Gastrocnemius medialis (tissue), 4 donors: Measurements from ENCODE around the gene HES7. TPM values are rescaled to one million over a fixed set of nuclear protein-coding genes. Genes with fewer than 3 reads are reported as not detected.

Source experiments
- ATAC-seq, 2 donors: fragments of 150-250 bp; one replicate each; pipeline ENCODE4 v1.9.1; 2016
- DNase-seq, 2 donors: peaks; one replicate each; pipeline ENCODE4 v3.0.0-alpha.2; 2019
- H3K27ac ChIP-seq, 4 donors: fragments of 200-600 bp; sonication (generic); 1 replicate in 1 of 4; 2 replicates in 3 of 4; pipeline ENCODE4 v1.5.1; 2016 to 2018; ENCODE audit warnings: mild to moderate bottlenecking in 2 of 4, moderate library complexity in 1 of 4
- H3K27me3 ChIP-seq, 3 donors: fragments of 200-600 bp; sonication (generic) in 2 of 3; 1 replicate in 1 of 3; 2 replicates in 2 of 3; pipeline versions ENCODE4 v1.5.1 to v1.6.0; 2016 to 2019; ENCODE audit warnings: mild to moderate bottlenecking in 1 of 3, moderate library complexity in 1 of 3
- H3K36me3 ChIP-seq, 2 donors: fragments of 200-600 bp; sonication (generic) in 1 of 2; one replicate each; pipeline ENCODE4 v1.5.1; 2017 to 2018
- H3K4me1 ChIP-seq, 2 donors: fragments of 200-600 bp; sonication (generic) in 1 of 2; one replicate each; pipeline ENCODE4 v1.5.1; 2016 to 2017; ENCODE audit warnings: mild to moderate bottlenecking in 2 of 2
- H3K4me3 ChIP-seq, 4 donors: fragments of 200-600 bp; sonication (generic) in 3 of 4; 1 replicate in 1 of 4; 2 replicates in 3 of 4; pipeline ENCODE4 v1.5.1; 2016 to 2019; ENCODE audit warnings: mild to moderate bottlenecking in 2 of 4
- H3K9me3 ChIP-seq, 3 donors: fragments of 200-600 bp; sonication (generic) in 2 of 3; 1 replicate in 1 of 3; 2 replicates in 2 of 3; pipeline ENCODE4 v1.5.1; 2016 to 2019
- POLR2A ChIP-seq, 2 donors: fragments of 450-650 bp; IDR thresholded peaks; one replicate each; pipeline ENCODE4 v1.6.1; 2017; ENCODE audit warnings: antibody characterized with exemption in 2 of 2, mild to moderate bottlenecking in 2 of 2, moderate library complexity in 2 of 2
- in situ Hi-C, 4 donors: fragments of 200-750 bp; cut with MboI; loops; one replicate each; pipeline versions ENCODE4 v1.15.0 to v1.8.0; 2017; ENCODE audit warnings: low sequenced_read_pairs in 4 of 4
- intact Hi-C: fragments of 100-400 bp; cut with DNase I; formaldehyde crosslinking; loops from one replicate; pipeline ENCODE4 v1.15.1; 2023; ENCODE audit warnings: low total_unique reads
- total RNA-seq, 4 donors: library from RNA; depleted of rRNA; stranded (reverse); fragments of >200 nt; gene quantifications; one replicate each; pipeline versions ENCODE4 v1.1.0 to v1.2.3, GENCODE V29; 2016
- TF ChIP-seq, protein P1 (sequence below), 5 experiments: fragments of 450-650 bp in 3 of 5; fragments of 200-600 bp in 2 of 5; sonication (generic) in 2 of 5; IDR thresholded peaks in 4 of 5; conservative IDR thresholded peaks in 1 of 5; 1 replicate in 4 of 5; 2 replicates in 1 of 5; pipeline ENCODE4 v1.5.1; 2016 to 2019; ENCODE audit warnings: antibody characterized with exemption in 5 of 5, mild to moderate bottlenecking in 3 of 5, moderate library complexity in 3 of 5

HES7 gene
- total RNA-seq, 4 donors from 2014 or later, result not detected

GRCh38 chr17:8147141-8147804 is 23.4 kb upstream of the HES7 start:
- intact Hi-C loops, result no loop called here
- in situ Hi-C loops, result no loop called here

DNA sequence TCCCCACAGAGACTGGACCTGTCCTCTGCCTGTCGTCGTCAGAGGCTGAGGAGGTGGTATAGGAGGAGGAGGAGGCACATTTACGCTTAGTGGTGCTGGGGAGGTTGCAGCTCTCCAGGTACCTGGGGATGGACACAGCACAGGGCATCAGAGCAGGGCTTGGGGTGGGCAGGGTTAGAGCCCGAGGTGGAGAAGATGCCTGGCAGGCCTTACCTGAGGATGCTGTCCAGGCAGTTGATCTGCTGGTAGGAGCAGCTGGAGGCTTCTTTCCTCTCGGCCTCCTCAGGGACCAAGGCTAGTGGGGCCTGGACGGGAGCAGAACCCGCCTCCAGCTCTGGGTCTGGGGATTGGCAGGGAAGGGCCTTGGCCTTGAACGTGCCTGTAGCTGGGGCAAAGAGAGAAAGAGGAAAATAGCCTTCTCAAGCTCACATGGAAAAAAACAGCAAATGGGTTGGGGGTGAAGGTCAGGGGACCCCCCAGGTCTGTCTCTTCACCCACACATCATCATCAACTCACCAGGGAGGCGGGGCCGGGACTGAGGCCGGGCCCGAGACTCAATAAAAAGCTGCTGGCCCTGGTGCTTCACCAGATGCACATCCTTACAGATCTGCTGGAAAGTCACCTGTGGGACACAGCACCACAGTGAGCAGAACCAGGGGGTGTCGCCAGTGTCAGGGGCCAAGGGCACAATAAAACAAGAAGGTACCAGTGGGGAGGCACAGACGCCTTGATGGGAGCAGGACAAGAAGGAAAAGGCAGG is 22.7 kb upstream of the HES7 start:
- ATAC-seq (no peak), DNase-seq (no peak)
- Histone ChIP-seq H3K27ac (peak overlapping the region; percentile 98 to 100 (median 100)), H3K9me3 (no peaks in the 10 kb centered on the region), H3K27me3 (no peaks in the 10 kb centered on the region), H3K36me3 (peaks cover 25 to 93% of the 10 kb centered on the region in 2 donors), H3K4me3 (no peak overlapping the region), H3K4me1 (peaks cover 49 to 64% of the 10 kb centered on the region in 2 donors)
- intact Hi-C loops (no loop called here), in situ Hi-C loops (no loop called here)
- no peak for TF ChIP-seq POLR2A (IDR thresholded peaks at IDR 0.05)
- TF ChIP-seq, protein P1, sequence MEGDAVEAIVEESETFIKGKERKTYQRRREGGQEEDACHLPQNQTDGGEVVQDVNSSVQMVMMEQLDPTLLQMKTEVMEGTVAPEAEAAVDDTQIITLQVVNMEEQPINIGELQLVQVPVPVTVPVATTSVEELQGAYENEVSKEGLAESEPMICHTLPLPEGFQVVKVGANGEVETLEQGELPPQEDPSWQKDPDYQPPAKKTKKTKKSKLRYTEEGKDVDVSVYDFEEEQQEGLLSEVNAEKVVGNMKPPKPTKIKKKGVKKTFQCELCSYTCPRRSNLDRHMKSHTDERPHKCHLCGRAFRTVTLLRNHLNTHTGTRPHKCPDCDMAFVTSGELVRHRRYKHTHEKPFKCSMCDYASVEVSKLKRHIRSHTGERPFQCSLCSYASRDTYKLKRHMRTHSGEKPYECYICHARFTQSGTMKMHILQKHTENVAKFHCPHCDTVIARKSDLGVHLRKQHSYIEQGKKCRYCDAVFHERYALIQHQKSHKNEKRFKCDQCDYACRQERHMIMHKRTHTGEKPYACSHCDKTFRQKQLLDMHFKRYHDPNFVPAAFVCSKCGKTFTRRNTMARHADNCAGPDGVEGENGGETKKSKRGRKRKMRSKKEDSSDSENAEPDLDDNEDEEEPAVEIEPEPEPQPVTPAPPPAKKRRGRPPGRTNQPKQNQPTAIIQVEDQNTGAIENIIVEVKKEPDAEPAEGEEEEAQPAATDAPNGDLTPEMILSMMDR (IDR thresholded peaks at IDR 0.05 in 4 of 5, conservative IDR thresholded peaks at IDR 0.05 in 1 of 5), result no peak

More at GRCh38 chr17:8147141-8147804, 23.4 kb upstream of the HES7 start:
- DNase-seq (no peak), ATAC-seq (no peak)
- Histone ChIP-seq H3K27ac (peak overlapping the region; percentile 98 to 100 (median 100)), H3K4me3 (no peak overlapping the region), H3K9me3 (no peaks in the 10 kb centered on the region), H3K36me3 (peaks cover 25 to 90% of the 10 kb centered on the region in 2 donors), H3K27me3 (no peaks in the 10 kb centered on the region), H3K4me1 (peaks cover 45 to 63% of the 10 kb centered on the region in 2 donors)
- no peak for TF ChIP-seq POLR2A (IDR thresholded peaks at IDR 0.05)
- TF ChIP-seq, protein P1 (IDR thresholded peaks at IDR 0.05 in 4 of 5, conservative IDR thresholded peaks at IDR 0.05 in 1 of 5), result no peak

DNA sequence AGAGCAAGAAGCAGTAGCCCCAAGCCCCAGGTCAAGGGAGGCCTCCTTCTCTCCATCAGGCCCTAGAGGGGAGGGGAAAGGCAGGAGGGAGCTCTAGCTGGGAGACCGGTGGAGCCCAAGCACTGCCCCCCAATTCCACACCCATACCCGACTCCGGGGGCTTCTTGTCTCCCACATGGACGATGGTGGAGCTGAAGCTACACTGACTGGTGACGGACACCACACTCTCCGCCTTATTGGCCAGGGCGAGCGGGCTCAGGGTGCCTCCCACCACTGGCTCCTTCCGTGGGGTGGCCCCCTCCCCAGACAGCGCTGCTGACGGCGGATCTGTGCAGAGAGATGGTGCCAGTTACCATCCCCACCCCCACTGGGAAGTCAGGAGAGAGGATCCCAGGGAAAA is 21.9 kb upstream of the HES7 start:
- intact Hi-C loops, result no loop called here
- Histone ChIP-seq H3K27me3 (no peaks in the 10 kb centered on the region), H3K4me1 (peaks cover 48 to 70% of the 10 kb centered on the region in 2 donors), H3K9me3 (no peaks in the 10 kb centered on the region), H3K36me3 (peaks cover 25 to 100% of the 10 kb centered on the region in 2 donors), H3K4me3 (no peak overlapping the region), H3K27ac (peak overlapping the region; percentile 98 to 100 (median 100))
- TF ChIP-seq POLR2A (IDR thresholded peaks at IDR 0.05), result no peak
- TF ChIP-seq, protein P1 (IDR thresholded peaks at IDR 0.05 in 4 of 5, conservative IDR thresholded peaks at IDR 0.05 in 1 of 5), result no peak
- in situ Hi-C loops, result no loop called here
- DNase-seq (no peak), ATAC-seq (no peak)

- in situ Hi-C loops, result no loop called here
Measured at GRCh38 chr17:8144401-8145231, 20.7 kb upstream of the HES7 start.

More at GRCh38 chr17:8144401-8145231, 20.7 kb upstream of the HES7 start:
- no peak overlapping the region for H3K4me3 ChIP-seq
- ATAC-seq, result no peak
- H3K27ac ChIP-seq, result peak overlapping the region; percentile 98 to 100 (median 100)
- intact Hi-C loops, result no loop called here
- no peaks in the 10 kb centered on the region for H3K9me3 ChIP-seq
- no peaks in the 10 kb centered on the region for H3K27me3 ChIP-seq
- H3K36me3 ChIP-seq, result peaks cover 25 to 100% of the 10 kb centered on the region in 2 donors
- peaks cover 47 to 70% of the 10 kb centered on the region in 2 donors for H3K4me1 ChIP-seq
- no peak for DNase-seq
- no peak for TF ChIP-seq POLR2A (IDR thresholded peaks at IDR 0.05)
- TF ChIP-seq, protein P1 (IDR thresholded peaks at IDR 0.05 in 4 of 5, conservative IDR thresholded peaks at IDR 0.05 in 1 of 5), result no peak
